CD4-positive, alpha-beta T cell treated with Interleukin-17A for 1 hour (primary cell): ENCODE data around the gene LRIG2.
A peak's percentile ranks its signal among the peaks of the same experiment; 100 is the strongest.
"Not testable (repeated sequence)": the region's sequence is repeated elsewhere in the genome, so short reads cannot be mapped to it uniquely, and the experiment has no call there.

Source experiments
- DNase-seq: peaks from one replicate; pipeline ENCODE4 v3.0.0-alpha.2; 2020

The LRIG2 gene

DNA sequence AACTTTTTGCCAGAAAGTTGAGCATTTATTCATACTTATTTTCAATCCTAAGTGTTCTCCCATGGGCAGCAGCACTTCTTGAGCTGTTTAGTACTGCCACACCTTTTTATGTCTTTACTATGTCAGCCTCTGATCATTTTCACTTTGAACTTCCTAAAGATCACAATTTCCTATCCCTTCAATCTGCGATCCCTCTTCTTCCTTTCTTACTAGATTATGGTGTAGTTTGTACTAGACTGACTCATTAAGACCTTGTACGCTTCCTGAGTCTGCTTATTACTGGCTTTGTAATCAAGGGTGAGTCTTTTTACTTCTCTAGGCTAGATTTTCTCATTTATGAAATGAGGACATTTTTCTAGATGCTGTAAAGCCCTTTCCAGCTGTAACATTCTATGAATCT is 55.1 kb downstream of the LRIG2 start:
- no peak for DNase-seq

DNA sequence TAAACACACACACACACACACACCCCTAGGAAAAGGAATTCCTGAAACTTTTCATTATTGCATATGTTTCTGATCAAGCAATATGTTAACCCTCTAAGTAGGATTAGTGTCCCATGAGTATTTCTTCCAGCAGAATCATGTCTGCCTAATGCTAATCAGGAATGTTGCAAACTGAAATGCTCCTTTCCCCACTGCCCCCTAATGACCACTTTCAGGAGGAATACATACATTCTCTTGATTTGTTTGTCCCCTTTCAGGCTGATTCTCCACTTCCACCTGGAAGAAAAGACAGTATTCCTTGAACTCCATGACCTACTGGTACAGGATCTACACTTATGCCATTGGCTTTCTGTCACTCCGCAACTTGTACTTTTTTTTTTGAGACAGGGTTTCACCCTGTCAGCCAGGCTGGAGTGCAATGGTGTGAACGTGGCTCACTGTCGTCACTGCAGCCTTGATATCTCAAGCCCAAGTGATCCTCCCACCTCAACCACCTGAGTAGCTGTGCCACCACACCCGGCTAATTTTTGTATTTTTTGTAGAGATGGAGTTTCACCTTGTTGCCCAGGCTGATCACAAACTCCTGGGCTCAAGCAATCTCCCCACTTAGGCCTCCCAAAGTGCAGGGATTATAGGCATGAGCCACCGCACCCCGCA is 56.7 kb downstream of the LRIG2 start:
- no peak for DNase-seq

DNA sequence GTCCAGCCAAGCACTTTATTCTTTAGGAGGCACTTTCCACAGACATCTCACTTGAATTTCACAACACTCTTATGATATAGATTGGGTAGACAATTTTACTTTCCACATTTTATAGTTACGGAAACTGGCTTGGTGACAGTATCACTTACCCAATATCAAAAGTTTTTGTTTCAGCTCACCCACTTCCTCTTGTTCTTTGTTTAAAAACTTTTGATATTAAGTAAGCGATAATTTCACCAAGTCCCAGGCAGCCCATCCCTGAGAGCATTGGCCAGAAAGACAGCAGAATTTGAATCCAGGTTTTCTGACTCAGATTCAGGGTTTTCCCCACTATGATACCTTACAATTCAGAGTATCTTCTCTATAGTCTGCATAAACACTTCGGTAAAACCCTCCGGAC is 60.0 kb downstream of the LRIG2 start:
- peak; percentile 8 for DNase-seq

DNA sequence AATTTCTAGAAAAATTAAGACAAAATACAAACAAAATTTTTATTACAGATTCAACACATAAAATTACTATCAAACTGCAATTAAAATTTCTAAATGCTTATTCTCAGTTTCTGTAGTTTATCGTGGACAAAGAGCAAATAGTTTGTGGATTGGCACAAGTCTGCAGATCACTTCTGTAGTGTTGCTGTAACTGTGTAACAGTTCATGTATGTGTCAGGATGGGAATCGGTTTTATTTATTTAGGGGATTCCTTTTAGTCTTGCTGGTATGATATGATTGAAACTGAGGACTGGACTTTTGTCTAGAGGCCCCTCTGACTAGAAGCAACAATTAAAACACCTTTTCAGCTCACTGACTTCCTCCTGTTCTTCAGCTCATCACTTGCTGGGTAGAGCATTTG is 60.8 kb downstream of the LRIG2 start:
- DNase-seq = no peak

DNA sequence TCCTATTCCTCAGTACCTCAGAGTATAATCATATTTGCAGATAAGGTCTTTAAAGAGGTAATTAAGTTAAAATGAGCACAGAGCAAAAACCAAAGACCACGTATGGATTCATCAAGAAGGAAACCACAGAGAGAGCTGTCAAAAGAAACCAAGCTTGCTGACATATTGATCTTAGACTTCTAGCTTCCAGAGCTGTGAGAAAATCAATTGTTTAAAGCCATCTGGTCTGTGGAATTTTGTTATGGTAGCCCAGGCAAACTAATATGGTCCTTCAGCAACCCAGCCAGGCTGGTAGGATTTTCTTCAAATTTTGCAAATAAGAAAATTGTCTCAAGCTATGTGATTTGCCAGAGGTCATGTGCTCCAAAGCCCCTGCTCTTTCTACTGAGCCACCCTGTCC is 62.5 kb downstream of the LRIG2 start:
- DNase-seq = no peak

DNA sequence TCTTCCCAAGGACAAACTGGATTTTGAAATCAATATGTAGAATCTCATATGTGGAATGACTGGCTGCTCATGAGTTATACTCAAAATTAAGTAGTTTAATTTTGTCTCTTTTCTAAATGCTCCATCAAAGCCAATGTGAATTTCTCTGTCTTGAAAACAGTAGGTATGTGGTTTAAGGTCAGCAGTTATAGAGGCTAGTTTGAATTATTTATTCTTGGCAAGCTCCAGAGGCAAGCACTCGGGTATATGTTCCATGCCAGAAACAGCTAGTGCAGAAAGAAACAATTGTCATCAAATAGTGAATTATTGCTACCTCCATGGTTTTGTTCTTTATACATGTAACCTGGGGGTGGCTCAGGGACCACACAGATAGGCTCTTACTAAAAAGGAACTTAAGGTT is 63.5 kb downstream of the LRIG2 start:
- no peak for DNase-seq

DNA sequence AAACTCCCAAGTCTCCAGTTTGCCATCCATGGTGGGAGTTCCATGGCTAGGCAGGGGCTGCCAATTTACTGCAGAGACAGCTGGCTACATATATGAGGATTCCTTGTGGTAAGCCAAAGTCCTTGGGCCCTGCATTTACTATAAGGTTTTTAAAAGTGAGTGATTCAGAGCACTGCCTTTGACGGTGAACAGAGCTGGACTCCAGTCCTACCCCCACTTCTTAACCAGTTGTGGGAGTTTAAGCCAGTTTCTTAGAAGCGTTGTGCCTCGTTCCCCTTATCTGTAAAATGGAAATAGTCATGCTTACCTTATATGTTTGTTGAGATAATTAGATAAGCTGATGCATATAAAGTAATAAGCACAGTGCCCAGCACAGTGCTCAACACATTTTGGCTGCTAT is 64.6 kb downstream of the LRIG2 start:
- DNase-seq = no peak

DNA sequence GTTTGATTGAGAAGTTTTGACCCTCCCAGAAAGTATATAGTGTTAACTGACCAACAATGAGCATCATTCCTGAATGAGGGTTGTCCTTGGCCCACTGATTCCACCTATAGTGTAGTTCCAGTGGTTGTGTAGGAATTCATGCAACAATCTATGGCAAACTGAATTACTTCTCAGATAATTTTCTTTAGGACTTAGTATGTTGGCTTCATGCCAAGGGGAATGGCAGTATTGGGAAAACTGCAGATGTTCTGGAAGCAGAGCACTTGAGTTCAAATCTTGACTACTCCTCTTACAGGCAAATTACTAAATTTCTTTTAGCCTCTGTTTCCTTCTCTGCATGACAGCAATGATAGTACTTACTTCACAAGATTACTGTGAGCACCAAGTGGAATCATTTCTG is 65.8 kb downstream of the LRIG2 start:
- DNase-seq = no peak

DNA sequence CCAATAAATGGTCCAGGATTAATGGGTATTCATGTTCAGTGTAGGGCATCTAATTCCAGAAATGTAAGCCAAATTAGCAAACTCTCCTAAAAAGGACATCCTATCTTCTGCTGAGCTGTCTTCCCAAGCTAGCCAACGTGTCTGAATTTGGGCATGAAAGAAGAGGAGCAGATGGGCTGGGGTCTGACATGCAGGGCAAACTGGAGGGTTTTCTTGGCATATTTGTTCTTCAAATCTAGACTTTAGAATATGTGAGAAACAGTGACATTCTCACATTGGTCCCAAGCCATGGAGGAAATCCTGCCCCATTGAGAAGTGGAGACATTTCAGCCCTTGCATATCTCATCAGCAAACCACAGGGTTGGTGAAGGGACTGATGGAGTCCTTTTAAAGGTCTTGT is 67.2 kb downstream of the LRIG2 start:
- no peak for DNase-seq

DNA sequence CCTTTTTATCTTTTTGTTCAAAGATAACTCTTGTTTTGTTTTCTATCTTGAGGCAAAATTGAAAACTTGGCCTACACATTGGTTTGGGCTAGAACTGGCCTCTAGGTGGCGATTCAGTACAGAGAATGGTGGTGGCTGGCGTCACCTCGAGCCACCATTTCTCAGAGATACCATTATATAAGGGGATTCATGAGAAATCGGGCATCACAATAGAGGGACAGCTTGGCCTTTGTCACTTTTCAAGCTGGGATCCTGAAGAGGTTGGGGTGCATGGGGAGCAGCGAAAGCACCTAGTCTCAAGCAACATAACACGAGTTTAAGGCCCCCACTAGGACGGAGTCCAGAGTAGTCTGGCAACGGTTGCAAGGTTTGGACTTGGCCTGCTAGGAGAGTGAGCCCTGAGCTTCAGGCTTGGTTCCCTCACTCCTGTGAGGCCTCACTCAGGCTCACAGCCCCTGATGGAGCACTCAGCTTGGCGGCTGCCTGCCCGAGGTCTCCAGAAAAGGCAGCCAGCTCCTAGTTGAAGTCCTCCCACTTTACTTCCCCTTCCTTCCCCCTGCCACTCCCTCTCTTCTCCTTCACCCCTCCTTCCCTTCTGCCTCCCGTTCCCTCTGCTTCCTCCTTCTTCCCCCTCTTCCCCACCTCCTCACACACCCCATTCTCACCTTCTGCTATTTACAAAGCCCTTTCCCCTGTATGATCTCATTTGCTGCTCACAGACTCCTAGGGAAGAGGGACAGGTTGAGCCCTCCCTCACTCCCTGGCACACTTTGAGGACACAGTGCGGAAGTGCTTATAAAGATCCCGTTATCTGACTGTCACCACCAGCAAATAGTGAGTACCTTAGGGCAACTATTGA is 67.8 kb downstream of the LRIG2 start:
- peak; percentile 56 for DNase-seq

DNA sequence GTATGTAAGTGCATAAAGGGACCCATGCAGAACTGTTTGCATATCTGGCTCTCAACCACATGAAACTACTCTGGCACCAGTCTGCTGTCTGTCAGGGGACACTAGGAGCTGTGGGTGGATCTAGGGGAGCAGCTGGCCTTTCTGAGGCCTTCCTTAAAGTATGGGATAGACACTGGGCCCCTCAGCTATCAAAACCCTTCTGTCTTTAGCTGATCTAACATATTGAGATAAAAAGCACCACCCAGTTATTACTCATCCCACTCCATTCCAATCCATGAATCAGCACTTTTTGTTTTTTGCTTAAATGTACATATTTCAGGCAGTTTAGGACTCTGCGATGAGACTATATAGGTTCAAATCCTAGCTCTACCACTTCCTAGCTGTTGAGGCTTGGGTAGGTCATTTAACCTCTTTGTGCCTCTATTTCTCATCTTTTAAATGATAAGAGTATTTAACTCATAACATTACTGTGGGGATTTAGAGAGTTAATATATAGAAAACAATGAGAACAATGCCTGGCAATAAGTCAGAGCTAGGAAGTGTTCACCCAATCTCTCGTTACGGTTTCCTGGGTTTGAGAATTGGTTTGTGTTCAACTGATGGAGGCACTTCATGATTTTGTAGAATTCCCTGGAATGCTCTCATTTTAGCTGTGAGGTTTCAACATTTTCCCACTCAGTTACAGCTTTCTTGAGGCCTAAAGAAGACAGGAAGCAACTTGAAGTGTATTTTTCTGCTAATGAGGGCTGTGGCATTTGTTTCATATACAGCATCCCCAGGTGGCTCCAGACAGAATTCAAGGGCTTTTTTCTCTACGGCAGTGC is 68.9 kb downstream of the LRIG2 start:
- no peak for DNase-seq

DNA sequence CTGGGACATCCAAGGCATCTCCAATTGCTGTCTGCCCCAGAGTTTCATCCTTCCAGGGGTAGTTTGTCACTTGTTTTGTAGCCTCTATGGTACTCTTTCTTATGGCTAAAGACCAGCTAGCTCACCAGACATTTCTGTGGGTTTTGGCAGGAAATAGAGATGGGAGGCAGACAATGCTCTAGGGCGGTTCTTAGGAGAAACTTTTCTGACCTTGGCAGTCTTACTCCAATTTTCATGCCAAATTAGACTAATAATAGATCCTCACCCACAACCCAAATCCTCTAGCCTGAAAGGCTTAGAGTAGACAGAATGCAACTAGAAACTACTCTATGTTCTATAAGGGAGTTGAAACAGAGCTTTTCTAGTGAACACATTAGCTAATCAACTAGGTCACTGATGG is 69.8 kb downstream of the LRIG2 start:
- no peak for DNase-seq

DNA sequence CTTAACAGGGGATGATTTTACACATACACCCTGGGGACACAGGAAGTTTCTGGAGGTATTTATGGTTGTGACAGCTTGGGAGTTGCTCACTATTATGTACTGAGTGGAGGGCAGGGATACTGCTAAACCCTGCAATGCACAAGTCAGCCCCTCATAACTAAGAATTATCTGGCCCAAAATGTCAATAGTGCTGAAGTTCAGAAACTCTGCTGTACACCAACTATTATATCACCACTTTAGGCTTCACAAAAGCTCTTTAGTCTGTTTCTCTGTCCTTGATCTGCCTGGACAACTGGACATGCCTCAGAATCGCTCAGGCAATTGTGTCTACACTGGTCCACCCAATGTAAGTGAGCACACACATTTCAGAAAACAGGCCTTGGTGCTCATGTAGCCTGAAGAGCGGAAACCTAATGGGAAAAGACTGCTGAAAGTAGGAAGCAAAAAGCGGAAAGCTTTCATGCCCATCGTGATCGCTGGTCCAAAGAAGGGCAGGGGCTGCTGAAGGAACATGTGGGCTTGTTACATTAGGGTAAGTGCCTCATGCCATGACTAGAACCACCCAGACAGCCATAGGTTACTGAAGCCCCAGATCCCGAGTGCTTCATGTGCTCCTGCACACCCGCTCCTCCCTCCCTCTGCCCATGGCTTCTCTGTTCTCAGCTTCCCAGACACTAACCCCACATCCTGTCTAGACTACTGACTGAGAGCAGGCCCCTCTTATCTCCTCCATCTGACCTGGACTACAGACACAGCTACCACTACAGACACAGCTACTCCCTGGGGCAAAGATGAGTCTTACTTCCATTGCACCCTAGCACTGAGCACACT is 73.5 kb downstream of the LRIG2 start:
- DNase-seq = peak; percentile 26

DNA sequence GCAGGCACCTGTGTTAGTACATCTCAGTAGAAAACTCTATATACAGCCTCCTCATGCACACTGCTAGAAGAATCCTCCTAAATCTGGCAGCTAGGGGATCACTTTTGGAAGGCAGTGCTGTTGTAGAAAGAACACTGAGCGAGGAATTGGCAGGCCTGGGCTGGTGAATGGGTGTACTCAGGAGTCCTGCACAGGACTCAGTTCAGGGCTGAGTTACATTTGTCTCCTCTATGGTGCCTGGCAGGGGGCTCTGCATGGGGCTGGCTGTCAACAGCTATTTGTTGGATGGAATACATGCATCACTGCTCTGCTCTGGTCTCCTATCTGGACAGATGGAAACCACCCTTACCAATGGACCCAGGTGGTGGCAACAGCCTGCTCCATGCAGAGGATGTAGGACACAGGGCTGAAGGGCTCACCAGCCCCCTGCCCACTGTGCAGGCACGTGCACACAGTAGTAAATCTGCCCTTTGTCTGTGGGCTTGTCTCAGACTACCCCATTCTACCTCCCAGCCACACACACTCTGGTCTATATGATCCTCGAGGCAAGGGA is 74.2 kb downstream of the LRIG2 start:
- DNase-seq = no peak

DNA sequence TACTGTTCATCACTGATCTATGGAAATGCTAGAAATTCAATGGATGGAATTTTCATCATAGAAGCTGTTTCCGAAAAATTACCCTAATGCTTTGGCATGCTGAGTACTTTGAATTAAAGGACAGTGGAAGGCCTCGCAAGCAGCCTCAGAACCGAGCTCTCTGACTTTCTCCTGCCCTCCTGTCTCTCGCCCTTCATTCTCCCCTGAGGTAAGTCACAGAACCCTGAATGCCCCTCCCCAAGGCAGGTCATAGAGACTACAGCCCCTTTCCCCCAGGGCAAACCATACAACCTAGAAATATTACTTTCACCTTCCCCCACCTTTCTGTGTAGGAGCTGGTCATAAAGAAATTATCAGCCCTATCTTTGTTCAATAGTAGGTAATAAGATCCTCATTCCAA is 74.8 kb downstream of the LRIG2 start:
- no peak for DNase-seq

DNA sequence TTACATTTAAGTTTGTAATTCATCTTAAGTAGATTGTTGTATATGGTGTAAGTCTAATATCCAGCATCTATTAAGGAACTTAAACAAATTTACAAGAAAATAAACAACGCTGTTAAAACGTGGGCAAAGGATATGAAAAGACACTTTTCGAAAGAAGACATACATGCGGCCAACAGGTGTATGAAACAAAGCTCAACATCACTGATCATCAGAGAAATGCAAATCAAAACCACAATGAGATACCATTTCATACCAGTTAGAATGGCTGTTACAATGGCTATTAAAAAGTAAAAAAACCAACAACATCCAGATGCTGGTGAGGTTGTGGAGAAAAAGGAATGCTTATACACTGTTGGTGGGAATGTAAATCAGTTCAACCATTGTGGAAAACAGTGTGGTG is 77.5 kb downstream of the LRIG2 start:
- DNase-seq = not testable (repeated sequence)

DNA sequence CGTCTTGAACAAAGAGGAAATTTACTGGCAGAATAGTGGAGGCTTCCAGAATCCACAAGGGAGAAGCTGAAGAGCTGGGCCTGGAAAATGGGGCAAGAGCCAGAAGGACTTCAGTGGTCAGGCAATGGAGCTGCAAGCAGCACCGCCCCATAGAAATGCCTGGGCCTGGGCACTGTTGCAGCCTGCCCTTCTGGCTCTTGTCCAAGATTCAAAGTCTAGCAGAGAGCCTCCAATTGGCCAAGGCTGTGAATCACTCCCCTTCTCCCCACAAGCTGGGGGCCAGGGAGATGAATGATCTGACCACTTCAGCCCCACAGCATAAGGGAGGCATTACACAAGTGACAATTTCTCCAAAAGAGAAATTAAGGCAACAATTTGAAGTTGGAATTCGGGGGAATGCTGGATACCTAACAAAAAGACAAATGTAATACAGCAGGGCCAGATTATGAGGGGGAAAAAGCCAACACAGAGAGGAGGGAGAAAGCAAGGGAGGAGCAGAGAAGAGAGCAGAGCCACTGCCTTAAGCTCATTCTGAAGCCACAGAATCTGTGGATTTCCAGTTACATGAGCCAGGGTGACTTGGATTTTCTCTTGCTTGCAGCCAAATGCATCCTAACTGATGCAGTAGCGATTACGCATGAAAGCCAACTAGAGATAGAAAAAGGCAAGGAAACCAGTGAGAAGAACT is 80.3 kb downstream of the LRIG2 start:
- no peak for DNase-seq

DNA sequence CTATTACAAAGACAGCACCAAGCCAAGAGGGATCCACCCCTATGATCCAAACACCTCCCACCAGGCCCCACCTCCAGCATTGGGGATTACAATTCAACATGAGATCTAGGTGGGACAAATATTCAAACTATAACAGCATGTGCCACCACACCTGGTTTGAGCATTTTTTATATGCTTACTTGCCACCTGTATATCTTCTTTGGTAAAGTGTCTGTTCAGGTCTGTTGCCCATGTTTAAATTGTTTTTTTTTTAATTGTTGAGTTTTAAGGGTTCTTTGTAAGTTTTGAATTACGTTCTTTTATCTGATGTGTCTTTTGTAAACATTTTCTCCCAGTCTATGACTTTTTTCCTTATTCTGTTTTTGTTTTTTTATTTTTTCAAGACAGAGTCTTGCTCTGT is 83.4 kb downstream of the LRIG2 start:
- DNase-seq = no peak

DNA sequence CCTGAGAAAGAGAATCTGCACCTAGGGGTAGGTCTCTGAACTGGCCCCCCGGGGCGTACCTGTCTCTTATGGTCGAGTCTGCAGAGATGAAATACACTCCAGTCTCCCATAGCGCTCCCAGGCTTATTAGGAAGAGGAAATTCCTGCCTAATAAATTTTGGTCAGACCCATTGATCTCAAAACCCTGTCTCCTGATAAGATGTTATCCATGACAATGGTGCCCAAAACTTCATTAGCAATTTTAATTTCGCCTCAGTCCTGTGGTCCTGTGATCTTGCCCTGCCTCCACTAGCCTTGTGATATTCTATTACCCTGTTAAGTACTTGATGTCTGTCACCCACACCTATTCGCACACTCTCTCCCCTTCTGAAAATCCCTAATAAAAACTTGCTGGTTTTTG is 85.7 kb downstream of the LRIG2 start:
- DNase-seq = not testable (repeated sequence)

DNA sequence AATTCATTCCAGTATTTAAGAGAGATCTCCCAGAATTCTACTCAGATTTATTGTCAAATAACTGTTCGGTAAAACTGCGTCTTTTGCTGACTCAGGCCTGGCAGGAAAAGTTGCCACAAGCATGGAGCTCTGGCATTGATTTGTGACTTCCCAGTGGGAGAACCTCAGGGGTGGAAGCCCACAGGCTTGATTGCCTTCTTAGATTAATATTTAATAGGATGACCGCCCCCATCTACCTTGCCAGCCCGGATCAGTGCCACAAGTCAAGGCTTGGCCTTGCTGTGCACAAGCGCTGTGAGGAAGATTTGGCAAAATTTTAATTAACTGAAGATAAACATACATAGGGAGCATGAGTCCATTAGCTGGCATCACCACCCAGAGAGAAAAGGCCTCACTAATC is 93.5 kb downstream of the LRIG2 start:
- no peak for DNase-seq

DNA sequence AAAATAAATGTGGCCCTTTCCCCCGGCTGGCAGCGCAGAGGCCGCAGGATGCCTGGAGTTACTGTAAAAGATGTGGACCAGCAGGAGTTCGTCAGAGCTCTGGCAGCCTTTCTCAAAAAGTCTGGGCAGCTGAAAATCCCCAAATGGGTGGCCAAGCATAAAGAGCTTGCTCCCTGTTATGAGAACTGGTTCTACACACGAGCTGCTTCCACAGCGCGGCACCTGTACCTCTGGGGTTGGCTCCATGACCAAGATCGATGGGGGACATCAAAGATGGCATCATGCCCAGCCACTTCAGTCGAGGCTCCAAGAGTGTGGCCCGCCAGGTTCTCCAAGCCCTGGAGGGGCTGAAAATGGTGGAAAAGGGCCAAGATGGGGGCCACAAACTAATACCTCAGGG is 95.9 kb downstream of the LRIG2 start:
- DNase-seq = no peak

DNA sequence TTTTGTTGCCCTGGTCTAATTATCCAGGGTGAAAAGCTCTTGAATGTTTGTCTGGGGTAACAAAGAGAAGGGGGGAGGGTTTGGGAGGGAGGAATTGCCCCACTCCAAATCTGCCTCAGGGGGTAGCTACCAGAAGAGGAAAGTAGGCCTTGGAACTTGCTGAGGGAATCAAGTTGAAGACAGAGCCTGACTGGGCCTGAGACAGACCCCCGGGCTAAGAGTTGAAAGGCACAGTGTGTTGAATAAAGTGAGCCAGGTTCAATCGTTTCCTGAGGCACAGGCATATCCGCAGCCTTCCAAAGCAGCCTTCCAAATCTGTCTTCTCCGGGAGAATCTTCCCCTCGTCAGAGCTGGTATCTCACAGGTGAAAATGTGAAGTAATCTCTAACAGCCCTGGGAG is 96.6 kb downstream of the LRIG2 start:
- no peak for DNase-seq
